Lower leg skin (tissue), 4 donors: ENCODE results near the gene CALML3. TPM values are rescaled to one million over a fixed set of nuclear protein-coding genes. Genes with fewer than 3 reads are reported as not detected.

ENCODE experiments used
- DNase-seq, 2 donors: peaks; one replicate each; pipeline ENCODE4 v3.0.0-alpha.2; 2019; ENCODE audit warnings: low spot score in 2 of 2
- H3K4me3 ChIP-seq: fragments of 200-600 bp; sonication (generic); 2 replicates; pipeline ENCODE4 v1.5.1; 2017; ENCODE audit warnings: mild to moderate bottlenecking, low read depth; ENCODE audit not compliant: poor library complexity, severe bottlenecking
- POLR2A ChIP-seq, 2 donors: fragments of 450-650 bp; IDR thresholded peaks; one replicate each; pipeline ENCODE4 v1.6.1; 2016 to 2017; ENCODE audit warnings: antibody characterized with exemption in 2 of 2, mild to moderate bottlenecking in 1 of 2, moderate library complexity in 1 of 2
- WGBS, 2 donors: methylation state at CpG; one replicate each; pipeline ENCODE4 v1.1.5; 2018; 5-methylcytosine and 5-hydroxymethylcytosine counted together
- intact Hi-C: fragments of 100-400 bp; cut with DNase I; formaldehyde crosslinking; loops from one replicate; pipeline ENCODE4 v1.15.0; 2023; ENCODE audit warnings: low total_unique reads
- total RNA-seq, 4 donors: library from RNA; depleted of rRNA; stranded (reverse); fragments of >200 nt; gene quantifications; one replicate each; pipeline ENCODE4 v1.1.0, GENCODE V29; 2016
- TF ChIP-seq, protein P1 (sequence below), 3 donors: fragments of 450-650 bp; IDR thresholded peaks; one replicate each; pipeline ENCODE4 v1.5.1; 2016; ENCODE audit warnings: antibody characterized with exemption in 3 of 3, mild to moderate bottlenecking in 3 of 3, moderate library complexity in 2 of 3

CALML3 gene
- total RNA-seq, 4 donors from 2014 or later: 43.4 to 181 (median 90.7) TPM

DNA sequence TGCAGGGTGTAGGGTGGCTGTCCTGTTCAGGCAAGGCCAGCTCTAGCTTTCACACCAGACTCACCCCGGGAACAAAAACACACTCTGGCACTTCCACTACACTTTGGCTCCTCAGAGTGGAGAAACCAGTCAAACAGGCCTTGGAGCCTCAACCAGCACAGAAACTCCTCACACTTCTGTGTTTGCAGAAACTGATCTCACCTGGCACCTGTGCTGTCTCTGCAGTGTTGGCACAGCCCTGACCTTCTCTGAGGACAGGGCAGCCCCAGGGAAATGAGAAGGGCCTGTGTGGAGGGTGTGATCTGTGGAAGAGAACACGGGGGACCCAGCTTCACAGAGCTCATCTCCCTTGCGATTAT lies 21.3 kb upstream of the CALML3 start:
- no peak for TF ChIP-seq POLR2A (IDR thresholded peaks at IDR 0.05)
- TF ChIP-seq, protein P1, sequence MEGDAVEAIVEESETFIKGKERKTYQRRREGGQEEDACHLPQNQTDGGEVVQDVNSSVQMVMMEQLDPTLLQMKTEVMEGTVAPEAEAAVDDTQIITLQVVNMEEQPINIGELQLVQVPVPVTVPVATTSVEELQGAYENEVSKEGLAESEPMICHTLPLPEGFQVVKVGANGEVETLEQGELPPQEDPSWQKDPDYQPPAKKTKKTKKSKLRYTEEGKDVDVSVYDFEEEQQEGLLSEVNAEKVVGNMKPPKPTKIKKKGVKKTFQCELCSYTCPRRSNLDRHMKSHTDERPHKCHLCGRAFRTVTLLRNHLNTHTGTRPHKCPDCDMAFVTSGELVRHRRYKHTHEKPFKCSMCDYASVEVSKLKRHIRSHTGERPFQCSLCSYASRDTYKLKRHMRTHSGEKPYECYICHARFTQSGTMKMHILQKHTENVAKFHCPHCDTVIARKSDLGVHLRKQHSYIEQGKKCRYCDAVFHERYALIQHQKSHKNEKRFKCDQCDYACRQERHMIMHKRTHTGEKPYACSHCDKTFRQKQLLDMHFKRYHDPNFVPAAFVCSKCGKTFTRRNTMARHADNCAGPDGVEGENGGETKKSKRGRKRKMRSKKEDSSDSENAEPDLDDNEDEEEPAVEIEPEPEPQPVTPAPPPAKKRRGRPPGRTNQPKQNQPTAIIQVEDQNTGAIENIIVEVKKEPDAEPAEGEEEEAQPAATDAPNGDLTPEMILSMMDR (IDR thresholded peaks at IDR 0.05): no peak
- peak in 1 of 2 donors; percentile 68 for DNase-seq

DNA sequence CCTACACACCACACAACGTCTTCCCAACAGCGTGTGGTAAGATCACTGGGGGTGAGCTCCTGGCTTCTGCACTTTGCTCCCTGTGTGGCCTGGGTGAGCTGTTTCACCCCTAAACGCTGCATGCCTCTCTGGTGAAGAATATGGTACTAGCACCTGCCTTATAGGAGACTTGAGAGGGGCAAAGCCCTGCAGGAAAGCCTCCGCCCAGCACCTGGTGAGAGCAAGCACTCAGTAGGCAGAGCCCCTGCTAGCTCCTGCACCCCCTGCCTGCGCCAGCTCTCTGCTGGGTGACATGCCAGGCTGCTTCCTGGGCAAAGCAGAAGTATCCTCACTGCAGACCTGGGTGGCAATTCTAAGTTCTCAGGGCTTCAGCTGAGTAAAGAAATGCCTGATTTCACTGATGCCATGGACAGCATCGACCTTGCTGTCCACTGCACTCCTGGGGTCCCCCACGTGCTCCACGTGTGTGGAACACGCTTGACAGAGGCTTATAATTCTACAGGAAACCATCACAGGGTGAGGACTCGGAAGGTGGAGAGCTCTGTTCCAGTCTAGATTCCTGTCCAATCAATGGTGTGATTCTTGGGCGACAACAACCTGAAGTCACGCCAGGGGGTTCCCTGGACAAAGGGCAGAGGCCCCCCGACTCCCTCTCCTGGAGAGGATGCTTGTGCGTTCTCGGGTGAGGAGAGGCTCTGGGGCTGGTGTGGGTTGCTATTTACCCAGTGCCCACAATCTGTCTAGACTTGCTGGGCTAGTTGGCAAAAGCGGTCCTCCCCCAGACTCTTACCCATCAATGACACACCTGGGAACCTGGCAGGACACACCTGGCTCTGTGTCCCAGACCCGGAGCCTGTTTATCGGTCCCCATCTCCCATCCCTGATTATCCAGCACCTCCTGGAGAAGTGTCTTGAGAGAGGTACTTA lies 20.4 kb upstream of the CALML3 start:
- 54 to 55% methylated on average over 18 of the region's 18 CpGs for WGBS, 2 donors
- DNase-seq: no peak

More for the DNA sequence above, 21.3 kb upstream of the CALML3 start:
- no peak overlapping the region for H3K4me3 ChIP-seq
- intact Hi-C loops: no loop called here
- 55 to 66% methylated on average over 3 of the region's 3 CpGs for WGBS, 2 donors

DNA sequence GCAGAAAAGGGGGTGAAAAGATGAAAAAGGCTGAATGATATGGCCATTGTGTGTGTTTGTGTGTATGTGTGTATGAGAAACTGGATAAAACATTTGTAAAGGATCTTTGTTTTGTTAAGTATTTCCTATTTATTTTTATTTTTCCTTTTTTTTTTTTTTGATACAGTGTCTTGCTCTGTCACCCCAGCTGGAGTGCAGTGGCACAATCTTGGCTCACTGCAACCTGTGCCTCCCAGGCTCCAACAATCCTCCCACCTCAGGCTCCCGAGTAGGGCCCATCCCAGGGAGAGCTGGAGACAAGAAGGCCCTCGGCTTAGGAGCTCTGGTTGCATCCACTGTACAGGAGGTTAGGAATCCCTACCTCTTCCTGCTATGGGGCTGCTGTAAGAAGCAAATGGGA lies 18.5 kb upstream of the CALML3 start:
- 33 to 54% methylated on average over 2 of the region's 2 CpGs for WGBS, 2 donors
- H3K4me3 ChIP-seq: no peak overlapping the region
- DNase-seq: no peak
- intact Hi-C loops: no loop called here
- TF ChIP-seq, protein P1 (IDR thresholded peaks at IDR 0.05): no peak
- TF ChIP-seq POLR2A (IDR thresholded peaks at IDR 0.05): no peak

More for the DNA sequence above, 20.4 kb upstream of the CALML3 start:
- intact Hi-C loops: no loop called here
- H3K4me3 ChIP-seq: no peak overlapping the region
- no peak for TF ChIP-seq POLR2A (IDR thresholded peaks at IDR 0.05)
- TF ChIP-seq, protein P1 (IDR thresholded peaks at IDR 0.05): no peak

DNA sequence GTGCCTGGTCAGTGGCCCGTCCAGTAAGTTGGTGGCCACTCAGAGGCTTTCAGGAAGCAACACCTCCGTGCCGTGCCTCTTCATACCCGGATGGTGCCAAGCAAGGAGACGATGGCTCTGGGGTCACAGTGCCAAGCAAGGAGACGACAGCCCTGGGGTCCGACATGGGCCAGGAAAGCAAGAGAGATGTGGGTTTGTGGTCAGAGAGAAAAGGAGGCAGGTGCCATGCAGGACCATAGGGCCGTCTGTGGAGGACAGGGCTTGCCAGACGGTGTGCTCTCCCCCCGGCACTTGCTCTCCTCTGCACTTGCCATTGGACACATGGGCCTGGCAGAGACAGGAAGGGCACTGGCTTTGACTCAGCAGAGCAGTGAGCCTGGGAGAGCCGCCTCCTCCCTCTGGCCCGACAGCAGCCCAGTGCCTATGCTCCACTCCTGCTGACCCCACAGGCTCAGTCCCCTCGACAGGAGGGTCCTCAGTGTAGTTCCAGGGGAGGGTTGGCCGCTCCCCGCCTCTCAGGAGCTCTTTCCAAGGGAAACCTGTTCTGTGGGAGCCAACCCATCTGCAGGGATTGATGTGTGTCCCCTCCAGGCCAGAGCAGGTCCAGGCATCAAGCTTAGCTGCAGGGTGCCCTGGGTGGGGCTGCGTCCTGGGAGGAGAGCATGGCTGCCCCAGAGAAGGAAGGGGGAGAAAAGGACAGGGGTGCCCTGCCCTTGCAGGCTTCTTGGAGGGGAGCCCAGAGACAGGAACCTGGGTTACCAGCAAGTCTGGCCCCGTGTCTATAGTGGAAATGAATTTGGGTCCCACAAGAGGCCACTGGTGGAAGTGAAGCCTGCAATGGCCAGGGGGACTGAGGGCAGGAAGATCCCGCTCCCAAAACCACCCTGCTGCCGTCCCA lies 17.8 kb upstream of the CALML3 start:
- no peak for DNase-seq
- intact Hi-C loops: no loop called here
- 69 to 70% methylated on average over 17 of the region's 19 CpGs for WGBS, 2 donors

DNA sequence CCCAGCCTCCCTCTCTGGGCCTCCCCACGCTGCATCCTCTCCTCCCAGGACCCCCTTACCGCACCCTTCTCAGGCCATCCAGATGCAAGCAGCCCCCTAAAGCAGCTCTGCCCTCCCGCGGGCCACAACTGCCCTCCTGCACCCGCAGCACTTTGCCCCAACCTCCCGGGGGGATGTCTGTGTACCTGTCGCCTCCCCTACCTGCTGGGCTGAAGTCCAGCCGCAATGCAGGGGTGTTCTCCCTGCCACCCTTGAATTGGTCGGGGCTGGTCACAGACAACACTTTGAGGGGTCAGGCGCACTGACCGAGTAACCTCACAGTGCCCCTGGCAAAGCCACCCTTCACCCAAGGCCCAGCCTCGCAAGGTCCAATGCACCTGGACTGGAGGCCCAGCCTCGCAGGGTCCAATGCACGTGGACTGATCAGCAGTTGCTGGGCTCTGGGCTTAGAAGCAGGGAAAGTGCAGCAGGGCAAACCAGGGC lies 17.1 kb upstream of the CALML3 start:
- TF ChIP-seq, protein P1 (IDR thresholded peaks at IDR 0.05): no peak
- TF ChIP-seq POLR2A (IDR thresholded peaks at IDR 0.05): no peak
- no peak overlapping the region for H3K4me3 ChIP-seq
- WGBS, 2 donors: 81 to 87% methylated on average over 13 to 14 of the region's 14 CpGs
- no peak for DNase-seq
- intact Hi-C loops: no loop called here

More for the DNA sequence above, 17.8 kb upstream of the CALML3 start:
- TF ChIP-seq, protein P1 (IDR thresholded peaks at IDR 0.05): no peak
- TF ChIP-seq POLR2A (IDR thresholded peaks at IDR 0.05): no peak
- H3K4me3 ChIP-seq: no peak overlapping the region
